ENCODE measurements around the gene AUNIP. TPM values are rescaled to one million over a fixed set of nuclear protein-coding genes. Genes with fewer than 3 reads are reported as not detected.
A peak's percentile ranks its signal among the peaks of the same experiment; 100 is the strongest.

AUNIP gene
- total and polyA plus RNA-seq, 3 donors from 2014 or later: 14.1 to 28.5 (median 22.5) TPM

DNA sequence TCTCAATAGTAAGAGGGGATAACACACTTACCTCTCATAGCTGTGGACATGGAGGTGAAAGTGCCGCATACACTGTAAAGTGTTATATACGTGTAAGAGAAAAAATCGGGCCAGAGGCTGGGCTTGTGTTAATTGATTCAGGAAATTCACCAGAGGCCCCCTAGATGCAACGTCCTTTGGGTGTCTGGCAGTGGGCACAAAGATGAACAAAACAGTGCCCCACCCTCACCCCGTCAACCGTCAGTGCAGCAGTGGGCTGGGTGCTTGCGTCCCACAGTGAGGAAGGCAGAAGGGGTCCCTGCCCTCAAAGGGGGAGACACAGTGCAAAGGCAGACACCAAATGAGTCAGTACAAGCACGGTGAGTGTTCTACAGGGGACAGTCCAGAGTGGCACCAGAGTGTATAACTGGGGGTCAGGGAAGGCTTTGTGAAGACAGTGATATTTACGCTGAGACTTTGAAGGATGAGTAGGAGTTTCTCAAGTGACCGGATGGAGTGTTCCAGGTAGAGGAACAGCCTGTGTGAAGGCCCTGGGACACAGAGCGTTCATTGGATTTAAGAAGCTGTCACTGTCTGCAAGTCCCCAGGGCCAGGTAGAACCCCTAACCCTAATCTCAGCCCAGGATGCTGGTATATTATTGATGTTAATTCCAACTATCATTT is 46.1 kb downstream of the AUNIP start:
- no peak overlapping the region for H3K4me3 ChIP-seq
- no peak overlapping the region for H3K27ac ChIP-seq

DNA sequence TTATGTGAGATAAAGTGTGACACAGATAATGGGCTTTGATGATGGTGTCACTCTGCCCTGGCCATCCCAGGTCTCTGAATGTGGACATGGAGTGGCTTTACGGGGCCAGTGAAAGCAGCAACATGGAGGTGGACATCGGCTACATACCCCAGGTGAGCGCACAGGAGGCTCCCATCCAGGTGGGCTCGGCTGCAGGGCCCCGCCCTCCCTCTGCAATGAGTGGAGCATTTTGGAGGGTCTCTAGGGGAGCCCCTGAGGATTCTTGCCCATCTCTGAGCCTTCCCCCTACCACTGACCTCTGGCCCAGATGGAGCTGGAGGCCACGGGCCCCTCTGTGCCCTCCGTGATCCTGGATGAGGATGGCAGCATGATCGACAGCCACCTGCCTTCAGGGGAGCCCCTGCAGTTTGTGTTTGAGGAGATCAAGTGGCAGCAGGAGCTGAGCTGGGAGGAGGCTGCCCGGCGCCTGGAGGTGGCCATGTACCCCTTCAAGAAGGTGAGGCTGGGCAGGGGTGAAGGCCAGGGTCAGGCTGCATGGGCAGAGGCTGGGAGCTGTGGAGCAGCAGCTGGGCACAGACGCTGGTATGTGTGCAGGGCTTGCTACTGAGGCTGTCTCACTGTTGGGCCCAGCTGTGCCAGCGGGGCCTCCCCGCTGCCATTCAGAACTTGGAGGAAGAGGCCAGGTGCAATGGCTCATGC is 47.7 kb downstream of the AUNIP start:
- H3K27ac ChIP-seq: no peak overlapping the region
- no peaks in the 10 kb centered on the region for H3K27me3 ChIP-seq
- TF ChIP-seq, protein P1, sequence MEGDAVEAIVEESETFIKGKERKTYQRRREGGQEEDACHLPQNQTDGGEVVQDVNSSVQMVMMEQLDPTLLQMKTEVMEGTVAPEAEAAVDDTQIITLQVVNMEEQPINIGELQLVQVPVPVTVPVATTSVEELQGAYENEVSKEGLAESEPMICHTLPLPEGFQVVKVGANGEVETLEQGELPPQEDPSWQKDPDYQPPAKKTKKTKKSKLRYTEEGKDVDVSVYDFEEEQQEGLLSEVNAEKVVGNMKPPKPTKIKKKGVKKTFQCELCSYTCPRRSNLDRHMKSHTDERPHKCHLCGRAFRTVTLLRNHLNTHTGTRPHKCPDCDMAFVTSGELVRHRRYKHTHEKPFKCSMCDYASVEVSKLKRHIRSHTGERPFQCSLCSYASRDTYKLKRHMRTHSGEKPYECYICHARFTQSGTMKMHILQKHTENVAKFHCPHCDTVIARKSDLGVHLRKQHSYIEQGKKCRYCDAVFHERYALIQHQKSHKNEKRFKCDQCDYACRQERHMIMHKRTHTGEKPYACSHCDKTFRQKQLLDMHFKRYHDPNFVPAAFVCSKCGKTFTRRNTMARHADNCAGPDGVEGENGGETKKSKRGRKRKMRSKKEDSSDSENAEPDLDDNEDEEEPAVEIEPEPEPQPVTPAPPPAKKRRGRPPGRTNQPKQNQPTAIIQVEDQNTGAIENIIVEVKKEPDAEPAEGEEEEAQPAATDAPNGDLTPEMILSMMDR (IDR thresholded peaks at IDR 0.05): no peak
- no peak for TF ChIP-seq POLR2A (IDR thresholded peaks at IDR 0.05)
- H3K36me3 ChIP-seq (ENCODE audit: low read depth, missing control alignments): no peaks in the 10 kb centered on the region
- WGBS, 2 donors: 86 to 87% methylated on average over 7 to 13 of the region's 13 CpGs
- intact Hi-C loops (cut with DNase I; ENCODE audit: low total_unique reads): no loop called here
- no peaks in the 10 kb centered on the region for H3K4me1 ChIP-seq
- H3K9me3 ChIP-seq: no peaks in the 10 kb centered on the region
- no peak for DNase-seq
- H3K4me3 ChIP-seq: no peak overlapping the region

More for the DNA sequence above, 46.1 kb downstream of the AUNIP start:
- intact Hi-C loops (cut with DNase I; ENCODE audit: low total_unique reads): no loop called here
- Histone ChIP-seq H3K4me1 (peaks cover 2% of the 10 kb centered on the region), H3K27me3 (no peaks in the 10 kb centered on the region), H3K36me3 (ENCODE audit: low read depth, missing control alignments) (no peaks in the 10 kb centered on the region), H3K9me3 (no peaks in the 10 kb centered on the region)
- WGBS, 2 donors: 83 to 85% methylated on average over 7 to 11 of the region's 11 CpGs
- TF ChIP-seq, protein P1 (IDR thresholded peaks at IDR 0.05): no peak
- no peak for TF ChIP-seq POLR2A (IDR thresholded peaks at IDR 0.05)
- no peak for DNase-seq

DNA sequence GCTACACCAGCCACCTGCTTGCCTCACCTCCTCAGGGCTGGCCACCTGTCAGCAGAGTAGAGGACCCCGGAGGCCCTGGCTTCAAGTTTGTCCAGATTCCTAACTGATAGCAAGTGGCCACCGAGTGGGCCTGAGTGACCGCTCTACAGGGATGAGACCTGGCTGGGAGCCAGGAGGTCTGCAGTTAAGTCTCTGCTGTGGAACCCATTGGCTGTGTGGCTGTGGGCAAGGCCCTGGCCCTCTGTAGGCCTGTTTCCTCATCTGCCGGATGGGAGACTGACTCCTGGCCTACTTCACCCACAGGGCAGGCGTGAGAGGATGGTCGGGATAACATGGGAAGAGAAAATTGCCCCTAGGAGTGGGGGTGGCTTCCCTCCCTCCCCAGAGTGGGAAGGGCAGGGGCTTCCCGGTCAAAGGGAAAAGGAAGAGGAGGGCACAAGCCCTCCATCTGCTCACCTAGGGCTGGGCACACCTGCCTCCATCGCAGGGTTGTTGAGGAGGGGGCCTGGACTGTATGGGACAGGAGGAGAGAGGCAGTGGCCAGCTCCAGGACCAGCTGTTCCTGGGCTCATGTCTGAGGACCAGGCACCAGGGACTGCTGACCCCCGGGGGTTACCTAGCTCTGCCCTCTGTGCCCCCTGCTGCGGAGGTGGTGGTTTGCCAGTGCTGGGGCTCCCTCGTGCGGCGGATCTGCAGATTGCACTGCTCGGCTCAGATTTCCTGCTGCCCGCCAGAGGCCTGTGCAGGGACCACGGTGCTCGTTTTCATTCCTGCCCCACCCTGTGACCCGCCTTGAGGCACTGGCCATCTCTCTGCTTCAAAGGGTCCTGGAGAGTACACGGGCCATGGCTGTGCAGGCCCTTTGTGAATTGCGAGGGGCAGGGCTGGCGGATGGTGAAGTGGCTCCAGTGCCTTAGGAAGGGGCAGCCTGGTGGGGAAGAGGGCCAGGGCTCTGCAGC is 48.6 kb downstream of the AUNIP start:
- intact Hi-C loops (cut with DNase I; ENCODE audit: low total_unique reads): no loop called here
- Histone ChIP-seq H3K27me3 (no peaks in the 10 kb centered on the region), H3K36me3 (ENCODE audit: low read depth, missing control alignments) (no peaks in the 10 kb centered on the region), H3K4me3 (no peak overlapping the region), H3K9me3 (no peaks in the 10 kb centered on the region), H3K27ac (no peak overlapping the region), H3K4me1 (no peaks in the 10 kb centered on the region)
- no peak for TF ChIP-seq POLR2A (IDR thresholded peaks at IDR 0.05)
- TF ChIP-seq, protein P1 (IDR thresholded peaks at IDR 0.05): peak; percentile 75 to 87 (median 87)
- 56 to 72% methylated on average over 6 to 17 of the region's 21 CpGs for WGBS, 2 donors
- DNase-seq: peak; percentile 72

DNA sequence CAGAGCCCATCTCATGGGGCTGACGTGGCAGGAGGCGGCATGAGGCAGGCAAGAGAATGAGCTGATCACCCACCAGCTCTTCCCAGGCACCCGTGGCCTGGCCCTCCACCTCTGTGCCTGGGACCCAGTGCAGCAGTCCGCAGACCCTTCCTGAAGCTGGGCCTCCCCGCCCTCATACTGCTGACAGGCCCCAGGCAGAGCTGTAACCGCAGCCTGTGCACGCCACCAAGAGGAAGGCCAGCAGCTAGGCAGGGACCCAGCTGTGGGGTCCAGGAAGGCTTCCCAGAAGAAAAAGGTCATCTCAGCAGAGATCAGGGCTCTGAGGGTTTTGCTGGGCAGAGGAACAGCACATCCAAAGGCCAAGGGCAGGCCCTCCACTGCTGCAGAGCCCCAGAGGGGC is 49.3 kb downstream of the AUNIP start:
- Histone ChIP-seq H3K4me3 (no peak overlapping the region), H3K4me1 (no peaks in the 10 kb centered on the region), H3K36me3 (ENCODE audit: low read depth, missing control alignments) (no peaks in the 10 kb centered on the region), H3K27me3 (no peaks in the 10 kb centered on the region), H3K9me3 (no peaks in the 10 kb centered on the region), H3K27ac (no peak overlapping the region)
- WGBS, 2 donors: 94 to 98% methylated on average over 5 to 6 of the region's 7 CpGs
- intact Hi-C loops (cut with DNase I; ENCODE audit: low total_unique reads): no loop called here
- DNase-seq: no peak
- TF ChIP-seq, protein P1 (IDR thresholded peaks at IDR 0.05): no peak
- no peak for TF ChIP-seq POLR2A (IDR thresholded peaks at IDR 0.05)
